HL-60 (cell line): ENCODE data around the gene SNX18.

ENCODE experiments used
- DNase-seq, 2 experiments: peaks; one replicate each; pipeline ENCODE4 v3.0.0-alpha.2; 2010 to 2020; ENCODE audit warnings: low read depth in 1 of 2, low spot score in 1 of 2
- H3K27ac ChIP-seq: fragments of 250-450 bp; sonication (Bioruptor Pico); replicated peaks from 2 replicates; pipeline ENCODE4 v1.5.1; 2020; ENCODE audit warnings: mild to moderate bottlenecking, moderate library complexity
- H3K27me3 ChIP-seq: fragments of 250-450 bp; sonication (Bioruptor Pico); 2 replicates; pipeline ENCODE4 v1.5.1; 2021; ENCODE audit warnings: mild to moderate bottlenecking, moderate library complexity; ENCODE audit not compliant: insufficient read depth, poor library complexity, severe bottlenecking
- H3K4me3 ChIP-seq: replicated peaks from 2 replicates; pipeline ENCODE4 v1.5.1; 2011; ENCODE audit warnings: mild to moderate bottlenecking, control low read depth, low read length; ENCODE audit not compliant: insufficient read depth
- GABPA ChIP-seq: IDR thresholded peaks from 2 replicates; pipeline ENCODE4 v1.6.1; 2012; ENCODE audit warnings: low read depth
- POLR2AphosphoS5 ChIP-seq: IDR thresholded peaks from 2 replicates; pipeline ENCODE4 v1.6.1; 2012; ENCODE audit warnings: low read depth
- REST ChIP-seq: IDR thresholded peaks from 2 replicates; pipeline ENCODE4 v1.6.1; 2012; ENCODE audit warnings: low read depth; ENCODE audit not compliant: insufficient replicate concordance
- SPI1 ChIP-seq: IDR thresholded peaks from 2 replicates; pipeline ENCODE4 v1.6.1; 2012; ENCODE audit warnings: low read depth, mild to moderate bottlenecking, borderline replicate concordance
- TF ChIP-seq, protein P1 (sequence below): IDR thresholded peaks from one replicate; pipeline ENCODE4 v1.5.1; 2011; ENCODE audit warnings: low read length, control low read depth, inconsistent platforms; ENCODE audit not compliant: insufficient read depth

Gene SNX18

DNA sequence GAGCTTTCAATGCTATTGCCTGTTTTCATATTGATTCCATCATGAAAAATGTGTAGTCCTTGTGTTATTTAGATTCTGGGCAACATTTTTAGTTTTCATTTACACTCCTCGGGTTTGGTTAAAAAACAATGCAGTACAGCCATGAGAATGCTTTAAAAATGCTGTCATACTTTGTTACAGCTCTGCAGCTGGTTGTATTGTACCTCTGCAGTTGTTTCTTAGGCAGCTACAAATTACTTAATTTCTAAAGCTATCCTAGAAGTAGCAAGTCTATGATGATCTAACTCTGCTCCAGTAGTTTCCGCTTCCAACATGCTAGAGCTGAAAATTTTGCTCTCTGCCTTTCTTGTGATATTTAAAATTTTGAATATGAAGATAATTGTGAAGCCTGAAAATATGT, 20.2 kb downstream of the SNX18 start:
- Histone ChIP-seq H3K27ac (no peak overlapping the region), H3K27me3 (no peaks in the 10 kb centered on the region), H3K4me3 (no peak overlapping the region)
- DNase-seq = no peak
- TF ChIP-seq GABPA (no peak), POLR2AphosphoS5 (no peak), REST (no peak)
- TF ChIP-seq, protein P1, sequence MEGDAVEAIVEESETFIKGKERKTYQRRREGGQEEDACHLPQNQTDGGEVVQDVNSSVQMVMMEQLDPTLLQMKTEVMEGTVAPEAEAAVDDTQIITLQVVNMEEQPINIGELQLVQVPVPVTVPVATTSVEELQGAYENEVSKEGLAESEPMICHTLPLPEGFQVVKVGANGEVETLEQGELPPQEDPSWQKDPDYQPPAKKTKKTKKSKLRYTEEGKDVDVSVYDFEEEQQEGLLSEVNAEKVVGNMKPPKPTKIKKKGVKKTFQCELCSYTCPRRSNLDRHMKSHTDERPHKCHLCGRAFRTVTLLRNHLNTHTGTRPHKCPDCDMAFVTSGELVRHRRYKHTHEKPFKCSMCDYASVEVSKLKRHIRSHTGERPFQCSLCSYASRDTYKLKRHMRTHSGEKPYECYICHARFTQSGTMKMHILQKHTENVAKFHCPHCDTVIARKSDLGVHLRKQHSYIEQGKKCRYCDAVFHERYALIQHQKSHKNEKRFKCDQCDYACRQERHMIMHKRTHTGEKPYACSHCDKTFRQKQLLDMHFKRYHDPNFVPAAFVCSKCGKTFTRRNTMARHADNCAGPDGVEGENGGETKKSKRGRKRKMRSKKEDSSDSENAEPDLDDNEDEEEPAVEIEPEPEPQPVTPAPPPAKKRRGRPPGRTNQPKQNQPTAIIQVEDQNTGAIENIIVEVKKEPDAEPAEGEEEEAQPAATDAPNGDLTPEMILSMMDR = no peak

GRCh38 chr5:54538156-54538555, 20.6 kb downstream of the SNX18 start:
- no peak overlapping the region for H3K4me3 ChIP-seq
- no peak overlapping the region for H3K27ac ChIP-seq
- H3K27me3 ChIP-seq = no peaks in the 10 kb centered on the region
- TF ChIP-seq SPI1 (no peak), REST (no peak), GABPA (no peak), POLR2AphosphoS5 (no peak)
- no peak for DNase-seq

GRCh38 chr5:54539001-54539400, 21.4 kb downstream of the SNX18 start:
- Histone ChIP-seq H3K4me3 (no peak overlapping the region), H3K27me3 (no peaks in the 10 kb centered on the region), H3K27ac (no peak overlapping the region)
- DNase-seq = no peak
- TF ChIP-seq REST = no peak
- TF ChIP-seq, protein P1 = no peak
- no peak for TF ChIP-seq GABPA

DNA sequence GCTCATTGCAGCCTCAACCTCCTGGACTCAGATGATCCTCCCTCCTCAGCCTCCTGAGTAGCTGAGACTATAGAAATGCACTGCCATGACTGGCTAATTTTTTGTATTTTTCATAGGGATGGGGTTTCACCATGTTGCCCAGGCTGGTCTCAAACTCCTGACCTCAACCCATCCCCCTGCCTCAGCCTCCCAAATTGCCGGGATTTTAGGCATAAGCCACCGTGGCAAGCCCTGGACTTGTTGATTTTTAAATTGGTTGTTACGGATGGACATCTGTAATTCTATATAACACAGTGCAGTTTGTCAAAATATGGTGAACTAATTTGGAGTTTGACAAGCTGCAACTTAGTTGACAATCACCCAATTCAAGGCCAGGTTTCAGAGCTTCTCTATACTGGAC, 22.7 kb downstream of the SNX18 start:
- H3K4me3 ChIP-seq = no peak overlapping the region
- H3K27ac ChIP-seq = no peak overlapping the region
- no peak for DNase-seq
- TF ChIP-seq POLR2AphosphoS5 (no peak), SPI1 (no peak), REST (no peak)
- TF ChIP-seq, protein P1 = no peak
- H3K27me3 ChIP-seq = no peaks in the 10 kb centered on the region
